ENCODE data around the gene MTHFD2L. TPM values are rescaled to one million over a fixed set of nuclear protein-coding genes. Genes with fewer than 3 reads are reported as not detected.

MTHFD2L gene
- total RNA-seq, 1 donor from 2014 or later, result 15.5 TPM

GRCh38 chr4:74174421-74174820, 16.5 kb downstream of the MTHFD2L start:
- no peaks in the 10 kb centered on the region for H3K4me1 ChIP-seq

GRCh38 chr4:74174941-74175340, 17.0 kb downstream of the MTHFD2L start:
- TF ChIP-seq CTCF (IDR thresholded peaks at IDR 0.05), result no peak
- no peak for TF ChIP-seq POLR2A (IDR thresholded peaks at IDR 0.05)
- TF ChIP-seq POLR2AphosphoS5 (IDR thresholded peaks at IDR 0.05; ENCODE audit: insufficient read depth in 1 of 2, low read depth in 1 of 2), result no peak
- no peak for DNase-seq (ENCODE audit: extremely low spot score in 2 of 2)
- Histone ChIP-seq H3K4me1 (no peaks in the 10 kb centered on the region), H3K4me3 (no peak overlapping the region), H3K27me3 (no peaks in the 10 kb centered on the region), H3K36me3 (peaks cover 0 to 4% of the 10 kb centered on the region in 2 donors), H3K9me3 (no peaks in the 10 kb centered on the region), H3K27ac (no peak overlapping the region)
- intact Hi-C loops (cut with DNase I), result no loop called here

More at GRCh38 chr4:74174421-74174820, 16.5 kb downstream of the MTHFD2L start:
- H3K4me3 ChIP-seq, result no peak overlapping the region
- no peaks in the 10 kb centered on the region for H3K27me3 ChIP-seq
- H3K36me3 ChIP-seq, result peaks cover 0 to 4% of the 10 kb centered on the region in 2 donors
- no peak overlapping the region for H3K27ac ChIP-seq
- TF ChIP-seq POLR2A (IDR thresholded peaks at IDR 0.05), result no peak
- no peak for TF ChIP-seq CTCF (IDR thresholded peaks at IDR 0.05)
- no peak for TF ChIP-seq POLR2AphosphoS5 (IDR thresholded peaks at IDR 0.05; ENCODE audit: insufficient read depth in 1 of 2, low read depth in 1 of 2)
- DNase-seq (ENCODE audit: extremely low spot score in 2 of 2), result no peak
- intact Hi-C loops (cut with DNase I), result no loop called here
- no peaks in the 10 kb centered on the region for H3K9me3 ChIP-seq

- no peaks in the 10 kb centered on the region for H3K27me3 ChIP-seq
- no peak overlapping the region for H3K4me3 ChIP-seq
- no peaks in the 10 kb centered on the region for H3K9me3 ChIP-seq
- intact Hi-C loops (cut with DNase I), result no loop called here
- TF ChIP-seq POLR2AphosphoS5 (IDR thresholded peaks at IDR 0.05; ENCODE audit: insufficient read depth in 1 of 2, low read depth in 1 of 2), result no peak
- no peak for TF ChIP-seq CTCF (IDR thresholded peaks at IDR 0.05)
- no peak for TF ChIP-seq POLR2A (IDR thresholded peaks at IDR 0.05)
- no peak overlapping the region for H3K27ac ChIP-seq
- no peaks in the 10 kb centered on the region for H3K4me1 ChIP-seq
- H3K36me3 ChIP-seq, result peaks cover 0 to 4% of the 10 kb centered on the region in 2 donors
- no peak for DNase-seq (ENCODE audit: extremely low spot score in 2 of 2)
Observed at GRCh38 chr4:74175379-74175778, 17.5 kb downstream of the MTHFD2L start.

- no peak overlapping the region for H3K27ac ChIP-seq
- H3K4me3 ChIP-seq, result no peak overlapping the region
- no peaks in the 10 kb centered on the region for H3K27me3 ChIP-seq
- no peaks in the 10 kb centered on the region for H3K9me3 ChIP-seq
- TF ChIP-seq POLR2A (IDR thresholded peaks at IDR 0.05), result no peak
- TF ChIP-seq POLR2AphosphoS5 (IDR thresholded peaks at IDR 0.05; ENCODE audit: insufficient read depth in 1 of 2, low read depth in 1 of 2), result no peak
- no peak for TF ChIP-seq CTCF (IDR thresholded peaks at IDR 0.05)
- DNase-seq (ENCODE audit: extremely low spot score in 2 of 2), result no peak
- intact Hi-C loops (cut with DNase I), result no loop called here
- no peaks in the 10 kb centered on the region for H3K4me1 ChIP-seq
- H3K36me3 ChIP-seq, result peaks cover 0 to 4% of the 10 kb centered on the region in 2 donors
Observed at GRCh38 chr4:74178798-74179197, 20.9 kb downstream of the MTHFD2L start.

- Histone ChIP-seq H3K4me3 (no peak overlapping the region), H3K9me3 (no peaks in the 10 kb centered on the region), H3K27me3 (no peaks in the 10 kb centered on the region), H3K4me1 (no peaks in the 10 kb centered on the region), H3K36me3 (no peaks in the 10 kb centered on the region), H3K27ac (no peak overlapping the region)
- TF ChIP-seq POLR2A (IDR thresholded peaks at IDR 0.05), result no peak
- no peak for TF ChIP-seq CTCF (IDR thresholded peaks at IDR 0.05)
- TF ChIP-seq POLR2AphosphoS5 (IDR thresholded peaks at IDR 0.05; ENCODE audit: insufficient read depth in 1 of 2, low read depth in 1 of 2), result no peak
- no peak for DNase-seq (ENCODE audit: extremely low spot score in 2 of 2)
- intact Hi-C loops (cut with DNase I), result no loop called here
Observed at GRCh38 chr4:74181219-74181618, 23.3 kb downstream of the MTHFD2L start.
